H7 (cell line): Measurements from ENCODE around the gene REEP2. TPM values are rescaled to one million over a fixed set of nuclear protein-coding genes. Genes with fewer than 3 reads are reported as not detected.
A peak's percentile ranks its signal among the peaks of the same experiment; 100 is the strongest.

Experiments used
- DNase-seq: peaks from one replicate; pipeline ENCODE4 v3.0.0; 2012
- H3K27me3 ChIP-seq: 2 replicates; pipeline ENCODE4 v1.6.0; 2011; ENCODE audit warnings: mild to moderate bottlenecking, low read length; ENCODE audit not compliant: control insufficient read depth, insufficient read depth
- H3K36me3 ChIP-seq: replicated peaks from 2 replicates; pipeline ENCODE4 v1.5.1; 2011; ENCODE audit warnings: low read length; ENCODE audit not compliant: control insufficient read depth, insufficient read depth
- H3K4me3 ChIP-seq: 2 replicates; pipeline ENCODE4 v1.5.1; 2011; ENCODE audit warnings: low read depth, mild to moderate bottlenecking, control low read depth, low read length, moderate library complexity; ENCODE audit not compliant: insufficient read depth
- total RNA-seq: library from RNA; depleted of rRNA; stranded (reverse); fragments of >200 nt; shearing (Covaris generic); gene quantifications from 2 replicates; pipeline ENCODE4 v1.2.3, GENCODE V29; 2014; rRNA removed

The REEP2 gene
- total RNA-seq, 1 experiment from 2014 or later, result 20.3 TPM

- DNase-seq, result no peak
- Histone ChIP-seq H3K36me3 (no peaks in the 10 kb centered on the region), H3K27me3 (peaks cover 33% of the 10 kb centered on the region), H3K4me3 (no peak overlapping the region)
These were observed 51.9 kb downstream of the REEP2 start for GRCh38 chr5:138490648-138491283.

GRCh38 chr5:138491284-138491648, 52.4 kb downstream of the REEP2 start:
- H3K36me3 ChIP-seq, result no peaks in the 10 kb centered on the region
- peaks cover 33% of the 10 kb centered on the region for H3K27me3 ChIP-seq
- DNase-seq, result no peak
- H3K4me3 ChIP-seq, result peak overlapping the region; percentile 63

GRCh38 chr5:138491669-138492559, 53.1 kb downstream of the REEP2 start:
- Histone ChIP-seq H3K4me3 (peak overlapping the region; percentile 64), H3K27me3 (peaks cover 33% of the 10 kb centered on the region), H3K36me3 (no peaks in the 10 kb centered on the region)
- DNase-seq, result peak; percentile 95

GRCh38 chr5:138492560-138493045, 53.7 kb downstream of the REEP2 start:
- no peaks in the 10 kb centered on the region for H3K36me3 ChIP-seq
- H3K4me3 ChIP-seq, result peak overlapping the region; percentile 64
- peaks cover 33% of the 10 kb centered on the region for H3K27me3 ChIP-seq
- no peak for DNase-seq

- Histone ChIP-seq H3K36me3 (no peaks in the 10 kb centered on the region), H3K27me3 (peaks cover 24% of the 10 kb centered on the region), H3K4me3 (no peak overlapping the region)
- no peak for DNase-seq
These were observed 56.5 kb downstream of the REEP2 start for GRCh38 chr5:138495351-138495750.

Other genes starting within 250 kb of the REEP2 start
- gene CDC23, start 225.7 kb upstream of the REEP2 start, total RNA-seq, result 59.7 and 62.8 TPM in 2 replicates
- gene GFRA3, start 164.4 kb upstream of the REEP2 start, total RNA-seq, result 0.45 and 1.0 TPM in 2 replicates
- gene CDC25C, start 107.3 kb upstream of the REEP2 start, total RNA-seq, result 36.0 and 38.7 TPM in 2 replicates
- 70.4 and 74.5 TPM in 2 replicates for gene FAM53C, start 100.8 kb upstream of the REEP2 start, total RNA-seq
- 55.6 and 74.8 TPM in 2 replicates for gene KDM3B, start 86.4 kb upstream of the REEP2 start, total RNA-seq
- gene EGR1, start 26.4 kb downstream of the REEP2 start, total RNA-seq, result 0.10 and 7.5 TPM in 2 replicates
- gene ETF1, start 104.2 kb downstream of the REEP2 start, total RNA-seq, result 103 and 113 TPM in 2 replicates
- 625 and 671 TPM in 2 replicates for gene HSPA9, start 136.3 kb downstream of the REEP2 start, total RNA-seq